ENCODE data around the gene CHRNB4.
"Not testable (repeated sequence)": the region's sequence is repeated elsewhere in the genome, so short reads cannot be mapped to it uniquely, and the experiment has no call there.

The CHRNB4 gene

DNA sequence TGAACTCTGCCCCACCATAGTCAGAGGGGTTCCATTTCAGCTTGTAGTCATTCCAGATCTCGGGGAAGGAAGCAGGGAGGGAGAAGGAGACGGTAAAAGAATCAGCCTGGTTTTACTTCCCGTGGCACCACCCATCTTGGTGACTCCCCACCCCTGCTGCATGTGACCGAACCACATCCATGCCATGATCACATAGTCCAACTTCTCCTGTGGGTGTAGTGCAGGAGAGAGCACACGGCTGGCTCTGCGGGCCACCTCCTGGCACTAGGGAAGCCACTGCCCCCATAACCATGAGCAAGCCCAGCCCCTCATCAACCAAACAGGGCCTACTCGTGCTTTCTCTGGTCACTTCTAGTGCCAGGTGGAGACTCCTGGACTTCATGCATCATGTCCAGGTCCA is 23.9 kb downstream of the CHRNB4 start:
- intact Hi-C loops (cut with DNase I; ENCODE audit: low total_unique reads): loop anchor here (5.0 kb wide), 2 partner anchors 135 to 565 kb away; no protein-coding TSS in a partner anchor
- no peak overlapping the region for H3K27ac ChIP-seq
- DNase-seq: peak in 1 of 2 donors; percentile 33

DNA sequence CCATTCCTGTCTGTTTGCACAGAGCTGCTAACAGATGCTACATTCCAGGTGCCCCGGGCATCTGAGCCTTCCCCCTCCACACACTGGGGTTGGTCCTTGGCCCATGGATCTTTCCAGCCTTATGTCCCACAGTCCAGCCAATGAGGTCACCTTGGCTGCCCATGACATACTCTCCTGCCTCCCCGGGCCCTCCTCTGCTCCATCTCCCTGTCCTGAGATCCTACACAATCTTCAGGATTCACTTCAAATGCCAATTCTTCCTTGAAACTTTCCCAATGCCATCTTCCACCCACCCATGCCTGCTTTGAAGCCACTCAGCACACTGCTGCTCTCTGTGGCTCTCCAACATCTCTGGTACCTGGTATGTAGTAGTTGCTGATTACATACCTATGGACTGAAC is 24.5 kb downstream of the CHRNB4 start:
- H3K27me3 ChIP-seq: peaks cover 0 to 33% of the 10 kb centered on the region in 2 donors
- H3K36me3 ChIP-seq: no peaks in the 10 kb centered on the region
- intact Hi-C loops (cut with DNase I; ENCODE audit: low total_unique reads): loop anchor here (5.0 kb wide), 2 partner anchors 136 to 566 kb away; no protein-coding TSS in a partner anchor
- H3K27ac ChIP-seq: no peak overlapping the region
- no peak for DNase-seq
- no peak overlapping the region for H3K4me3 ChIP-seq
- TF ChIP-seq, protein P1, sequence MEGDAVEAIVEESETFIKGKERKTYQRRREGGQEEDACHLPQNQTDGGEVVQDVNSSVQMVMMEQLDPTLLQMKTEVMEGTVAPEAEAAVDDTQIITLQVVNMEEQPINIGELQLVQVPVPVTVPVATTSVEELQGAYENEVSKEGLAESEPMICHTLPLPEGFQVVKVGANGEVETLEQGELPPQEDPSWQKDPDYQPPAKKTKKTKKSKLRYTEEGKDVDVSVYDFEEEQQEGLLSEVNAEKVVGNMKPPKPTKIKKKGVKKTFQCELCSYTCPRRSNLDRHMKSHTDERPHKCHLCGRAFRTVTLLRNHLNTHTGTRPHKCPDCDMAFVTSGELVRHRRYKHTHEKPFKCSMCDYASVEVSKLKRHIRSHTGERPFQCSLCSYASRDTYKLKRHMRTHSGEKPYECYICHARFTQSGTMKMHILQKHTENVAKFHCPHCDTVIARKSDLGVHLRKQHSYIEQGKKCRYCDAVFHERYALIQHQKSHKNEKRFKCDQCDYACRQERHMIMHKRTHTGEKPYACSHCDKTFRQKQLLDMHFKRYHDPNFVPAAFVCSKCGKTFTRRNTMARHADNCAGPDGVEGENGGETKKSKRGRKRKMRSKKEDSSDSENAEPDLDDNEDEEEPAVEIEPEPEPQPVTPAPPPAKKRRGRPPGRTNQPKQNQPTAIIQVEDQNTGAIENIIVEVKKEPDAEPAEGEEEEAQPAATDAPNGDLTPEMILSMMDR (IDR thresholded peaks at IDR 0.05): no peak
- H3K9me3 ChIP-seq: no peaks in the 10 kb centered on the region
- H3K4me1 ChIP-seq: peaks cover 0 to 24% (median 18%) of the 10 kb centered on the region in 4 donors

More for the DNA sequence above, 23.9 kb downstream of the CHRNB4 start:
- TF ChIP-seq, protein P1 (IDR thresholded peaks at IDR 0.05): no peak
- Histone ChIP-seq H3K36me3 (no peaks in the 10 kb centered on the region), H3K4me1 (peaks cover 0 to 24% (median 18%) of the 10 kb centered on the region in 4 donors), H3K9me3 (no peaks in the 10 kb centered on the region), H3K4me3 (no peak overlapping the region), H3K27me3 (peaks cover 0 to 39% of the 10 kb centered on the region in 2 donors)

DNA sequence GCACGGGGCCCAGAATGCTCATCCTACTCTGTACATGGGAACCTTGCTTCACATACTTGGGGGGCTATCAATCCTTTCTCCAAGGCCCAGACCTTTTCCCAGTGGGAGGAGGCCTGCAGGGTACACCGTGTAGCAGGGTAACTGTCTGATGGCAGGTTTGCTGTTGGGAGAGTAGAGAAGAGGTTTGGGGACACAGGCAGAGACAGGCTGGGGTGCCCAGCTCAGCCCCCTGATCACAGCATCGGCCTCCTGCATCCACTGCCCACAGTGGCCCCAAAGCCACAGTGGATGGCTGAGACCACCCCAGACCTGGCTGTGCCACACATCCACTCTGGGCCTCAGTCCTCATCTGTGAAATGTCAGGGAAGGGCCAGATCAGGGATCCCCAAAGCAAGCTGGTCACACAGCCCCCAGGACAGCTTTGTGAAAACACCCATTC is 25.8 kb downstream of the CHRNB4 start:
- TF ChIP-seq, protein P1 (IDR thresholded peaks at IDR 0.05): no peak
- Histone ChIP-seq H3K27ac (no peak overlapping the region), H3K36me3 (no peaks in the 10 kb centered on the region), H3K4me3 (no peak overlapping the region), H3K9me3 (no peaks in the 10 kb centered on the region), H3K27me3 (peaks cover 0 to 20% of the 10 kb centered on the region in 2 donors), H3K4me1 (peaks cover 0 to 13% (median 7%) of the 10 kb centered on the region in 4 donors)
- intact Hi-C loops (cut with DNase I; ENCODE audit: low total_unique reads): loop anchor here (5.0 kb wide), 2 partner anchors 137 to 567 kb away; no protein-coding TSS in a partner anchor
- DNase-seq: peak in 1 of 2 donors; percentile 32

DNA sequence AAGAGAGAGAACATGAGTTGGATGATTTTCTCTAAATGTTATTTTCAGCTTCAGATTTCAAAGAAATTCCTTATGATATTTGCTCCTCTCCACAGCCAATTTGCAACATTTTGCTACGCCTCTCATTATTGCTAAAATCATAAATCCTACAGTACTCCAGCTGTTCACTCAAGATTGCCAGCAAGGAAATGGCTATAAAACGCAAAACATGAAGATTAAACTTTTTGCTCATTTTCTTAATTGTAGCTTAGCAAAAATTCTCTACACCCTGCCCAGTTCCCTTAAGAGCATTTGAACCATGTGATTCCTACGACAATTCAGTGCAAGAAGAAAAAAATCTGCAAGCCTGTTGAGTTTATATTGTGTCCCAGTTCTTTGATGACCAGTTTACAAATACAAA is 27.0 kb downstream of the CHRNB4 start:
- TF ChIP-seq, protein P1 (IDR thresholded peaks at IDR 0.05): no peak
- intact Hi-C loops (cut with DNase I; ENCODE audit: low total_unique reads): no loop called here
- H3K4me1 ChIP-seq: peaks cover 0 to 5% (median 1%) of the 10 kb centered on the region in 4 donors
- peaks cover 0 to 9% of the 10 kb centered on the region in 2 donors for H3K27me3 ChIP-seq
- H3K4me3 ChIP-seq: no peak overlapping the region
- no peak overlapping the region for H3K27ac ChIP-seq
- no peaks in the 10 kb centered on the region for H3K9me3 ChIP-seq
- no peaks in the 10 kb centered on the region for H3K36me3 ChIP-seq
- DNase-seq: no peak

DNA sequence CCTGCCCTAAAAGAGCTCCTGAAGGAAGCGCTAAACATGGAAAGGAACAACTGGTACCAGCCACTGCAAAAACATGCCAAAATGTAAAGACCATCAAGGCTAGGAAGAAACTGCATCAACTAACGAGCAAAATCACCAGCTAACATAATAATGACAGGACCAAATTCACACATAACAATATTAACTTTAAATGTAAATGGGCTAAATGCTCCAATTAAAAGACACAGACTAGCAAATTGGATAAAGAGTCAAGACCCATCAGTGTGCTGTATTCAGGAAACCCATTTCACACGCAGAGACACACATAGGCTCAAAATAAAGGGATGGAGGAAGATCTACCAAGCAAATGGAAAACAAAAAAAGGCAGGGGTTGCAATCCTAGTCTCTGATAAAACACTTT is 31.5 kb downstream of the CHRNB4 start:
- intact Hi-C loops (cut with DNase I; ENCODE audit: low total_unique reads); H3K4me3 ChIP-seq; H3K27me3 ChIP-seq; H3K9me3 ChIP-seq; DNase-seq; H3K27ac ChIP-seq; H3K4me1 ChIP-seq; H3K36me3 ChIP-seq: not testable (repeated sequence)

DNA sequence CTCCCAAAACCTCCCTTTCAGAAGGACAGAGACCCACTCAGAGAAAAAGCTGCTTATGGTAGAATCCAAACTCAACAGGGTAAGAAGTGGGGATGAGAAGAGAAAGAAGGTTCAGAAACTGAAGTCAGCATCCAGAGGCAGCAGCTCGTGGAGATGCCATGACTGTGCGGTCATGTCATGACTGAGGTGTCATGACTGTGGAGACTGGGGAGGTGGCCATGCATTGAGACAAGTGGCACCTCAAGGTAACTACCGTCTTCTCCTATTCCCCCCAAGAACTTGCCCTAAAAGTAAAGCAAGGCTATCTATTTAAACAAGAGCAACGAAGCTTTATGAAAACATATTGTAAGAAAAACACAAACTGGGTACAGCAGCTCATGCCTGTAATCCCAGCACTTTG is 35.3 kb downstream of the CHRNB4 start:
- Histone ChIP-seq H3K4me1 (no peaks in the 10 kb centered on the region), H3K9me3 (no peaks in the 10 kb centered on the region), H3K27ac (no peak overlapping the region), H3K36me3 (no peaks in the 10 kb centered on the region), H3K4me3 (no peak overlapping the region), H3K27me3 (peaks cover 0 to 21% of the 10 kb centered on the region in 2 donors)
- intact Hi-C loops (cut with DNase I; ENCODE audit: low total_unique reads): no loop called here
- TF ChIP-seq, protein P1 (IDR thresholded peaks at IDR 0.05): no peak
- no peak for DNase-seq

Measured in tibial artery (tissue), 4 donors.